H1 (cell line): ENCODE results near the gene MICALL2. TPM values are rescaled to one million over a fixed set of nuclear protein-coding genes. Genes with fewer than 3 reads are reported as not detected.

Source experiments
- CTCF ChIA-PET: fragments of 300-600 bp; sonication (Branson Sonifier 250); formaldehyde crosslinking; loops from one replicate; lab custom pipeline; 2021; ENCODE audit not compliant: partially characterized antibody; lab: Charles Lee
- POLR2A ChIA-PET: fragments of 300-600 bp; sonication (Branson Sonifier 250); formaldehyde crosslinking; loops from one replicate; lab custom pipeline; 2021; ENCODE audit warnings: inconsistent platforms; ENCODE audit not compliant: partially characterized antibody; lab: Charles Lee
- DNase-seq, 2 experiments: peaks; one replicate each; pipeline versions ENCODE4 v3.0.0 to v3.0.0-alpha.2; 2010 to 2022; ENCODE audit warnings: low spot score in 2 of 2, low read depth in 1 of 2, mixed read lengths in 1 of 2
- FAIRE-seq: peaks from 2 replicates; lab custom pipeline; 2011; peaks lifted over from hg19 to GRCh38; lab: Jason Lieb, UNC
- H2AFZ ChIP-seq: 2 replicates; pipeline ENCODE4 v1.8.1; 2012; ENCODE audit warnings: low read length, inconsistent platforms
- H2AK5ac ChIP-seq: 2 replicates; pipeline ENCODE4 v1.6.1; 2013; ENCODE audit warnings: low read depth, low read length
- H2BK120ac ChIP-seq: replicated peaks from 2 replicates; pipeline ENCODE3; 2013; ENCODE audit warnings: low read depth, low read length, inconsistent platforms
- H2BK12ac ChIP-seq: 2 replicates; pipeline ENCODE4 v1.6.1; 2013; ENCODE audit warnings: low read depth, low read length
- H2BK15ac ChIP-seq: 2 replicates; pipeline ENCODE4 v1.6.1; 2013; ENCODE audit warnings: low read length
- H2BK20ac ChIP-seq: 2 replicates; pipeline ENCODE4 v1.6.1; 2013; ENCODE audit warnings: low read length
- H2BK5ac ChIP-seq: 2 replicates; pipeline ENCODE4 v1.6.1; 2013; ENCODE audit warnings: low read depth, low read length
- H3K14ac ChIP-seq: 2 replicates; pipeline ENCODE4 v1.6.1; 2013; ENCODE audit warnings: inconsistent platforms; ENCODE audit not compliant: insufficient read length
- H3K18ac ChIP-seq: 2 replicates; pipeline ENCODE4 v1.6.1; 2013; ENCODE audit warnings: low read length; ENCODE audit errors: extremely low read depth
- H3K23ac ChIP-seq: 2 replicates; pipeline ENCODE4 v1.6.1; 2013; ENCODE audit warnings: inconsistent platforms; ENCODE audit not compliant: insufficient read length
- H3K23me2 ChIP-seq: 2 replicates; pipeline ENCODE4 v1.6.1; 2013; ENCODE audit warnings: low read depth, low read length
- H3K27ac ChIP-seq: 2 replicates; pipeline ENCODE4 v1.6.1; 2011; ENCODE audit warnings: low read depth, low read length, inconsistent platforms
- H3K27me3 ChIP-seq, 4 experiments: replicated peaks in 1 of 4; 1 replicate in 1 of 4; 2 replicates in 3 of 4; pipeline versions ENCODE4 v1.6.1 to v1.8.1; 2011 to 2013; ENCODE audit warnings: low read length in 3 of 4, mild to moderate bottlenecking in 3 of 4, inconsistent platforms in 2 of 4, mixed read lengths in 2 of 4, moderate library complexity in 1 of 4; ENCODE audit not compliant: control insufficient read depth in 3 of 4, insufficient read depth in 3 of 4; ENCODE audit errors: extremely low read depth in 1 of 4
- H3K36me3 ChIP-seq, 4 experiments: 2 replicates each; pipeline versions ENCODE4 v1.6.1 to v1.8.1; 2011 to 2013; ENCODE audit warnings: mild to moderate bottlenecking in 4 of 4, low read length in 3 of 4, moderate library complexity in 2 of 4, control low read depth in 1 of 4, inconsistent platforms in 1 of 4; ENCODE audit not compliant: insufficient read depth in 4 of 4, control insufficient read depth in 2 of 4
- H3K4ac ChIP-seq: replicated peaks from 2 replicates; pipeline ENCODE3; 2013; ENCODE audit warnings: low read length, low read depth, mixed read lengths, inconsistent platforms; ENCODE audit not compliant: insufficient read length
- H3K4me1 ChIP-seq, 4 experiments: replicated peaks in 1 of 4; 1 replicate in 1 of 4; 2 replicates in 3 of 4; pipeline versions ENCODE4 v1.6.1 to v1.8.1; 2011 to 2013; ENCODE audit warnings: low read length in 3 of 4, inconsistent platforms in 2 of 4, mixed read lengths in 1 of 4; ENCODE audit not compliant: insufficient read depth in 4 of 4, control insufficient read depth in 3 of 4
- H3K4me2 ChIP-seq, 2 experiments: 2 replicates each; pipeline versions ENCODE4 v1.6.1 to v1.8.1; 2011 to 2013; ENCODE audit warnings: low read depth in 2 of 2, low read length in 2 of 2, control low read depth in 1 of 2, inconsistent platforms in 1 of 2, mild to moderate bottlenecking in 1 of 2; ENCODE audit not compliant: insufficient read depth in 1 of 2
- H3K4me3 ChIP-seq, 4 experiments: fragments of 200-600, 300-600 bp in 1 of 4; sonication (generic), shearing (Covaris generic), sonication (Bioruptor Twin) in 1 of 4; 2 replicates each; pipeline versions ENCODE4 v1.5.1 to v1.8.1; 2011 to 2016; ENCODE audit warnings: low read length in 4 of 4, low read depth in 3 of 4, control low read depth in 2 of 4, inconsistent platforms in 2 of 4, mild to moderate bottlenecking in 2 of 4, mixed read lengths in 1 of 4, moderate library complexity in 1 of 4; ENCODE audit not compliant: insufficient read depth in 2 of 4; ENCODE audit errors: extremely low read depth in 1 of 4
- H3K56ac ChIP-seq: replicated peaks from 2 replicates; pipeline ENCODE3; 2013; ENCODE audit warnings: low read depth, mild to moderate bottlenecking, mixed read lengths, low read length, inconsistent platforms; ENCODE audit not compliant: insufficient read length
- H3K79me1 ChIP-seq: 2 replicates; pipeline ENCODE4 v1.6.1; 2013; ENCODE audit warnings: low read depth, low read length, control low read depth
- H3K79me2 ChIP-seq, 2 experiments: 2 replicates each; pipeline versions ENCODE4 v1.6.1 to v1.8.1; 2012 to 2013; ENCODE audit warnings: low read length in 2 of 2, mild to moderate bottlenecking in 2 of 2, inconsistent platforms in 1 of 2; ENCODE audit not compliant: insufficient read depth in 2 of 2, control insufficient read depth in 1 of 2
- H3K9ac ChIP-seq, 4 experiments: replicated peaks in 1 of 4; 1 replicate in 1 of 4; 2 replicates in 3 of 4; pipeline versions ENCODE4 v1.6.1 to v1.8.1; 2011 to 2013; ENCODE audit warnings: low read depth in 3 of 4, low read length in 3 of 4, control low read depth in 2 of 4, mild to moderate bottlenecking in 2 of 4, moderate library complexity in 2 of 4, inconsistent platforms in 1 of 4; ENCODE audit errors: extremely low read depth in 1 of 4
- H3K9me3 ChIP-seq, 2 experiments: 2 replicates each; pipeline versions ENCODE4 v1.6.1 to v1.8.1; 2012 to 2013; ENCODE audit warnings: mild to moderate bottlenecking in 2 of 2, moderate library complexity in 2 of 2, control low read depth in 1 of 2, inconsistent platforms in 1 of 2, low read depth in 1 of 2, low read length in 1 of 2, mixed read lengths in 1 of 2; ENCODE audit not compliant: insufficient read depth in 2 of 2
- H4K20me1 ChIP-seq, 2 experiments: replicated peaks in 1 of 2; 2 replicates each; pipeline versions ENCODE3 to v1.8.1; 2011 to 2013; ENCODE audit warnings: inconsistent platforms in 2 of 2, low read length in 2 of 2, mild to moderate bottlenecking in 1 of 2; ENCODE audit not compliant: insufficient read depth in 2 of 2, control insufficient read depth in 1 of 2
- H4K5ac ChIP-seq: 2 replicates; pipeline ENCODE4 v1.6.1; 2013; ENCODE audit warnings: low read length, low read depth, mixed read lengths, inconsistent platforms; ENCODE audit not compliant: insufficient read length
- H4K8ac ChIP-seq: 2 replicates; pipeline ENCODE4 v1.8.0; 2013; ENCODE audit warnings: mild to moderate bottlenecking, moderate library complexity, low read length, inconsistent platforms; ENCODE audit not compliant: insufficient read depth; ENCODE audit errors: extremely low read depth
- H4K91ac ChIP-seq: replicated peaks from 2 replicates; pipeline ENCODE3; 2013; ENCODE audit warnings: low read length, mixed read lengths, inconsistent platforms; ENCODE audit not compliant: insufficient read length
- CBX8 ChIP-seq: fragments of 300-800, 300-1000 bp; sonication (generic); IDR thresholded peaks from 2 replicates; pipeline ENCODE4 v1.7.1; 2016; ENCODE audit warnings: low read depth, low read length, borderline replicate concordance
- CTBP2 ChIP-seq: IDR thresholded peaks from 2 replicates; pipeline ENCODE4 v1.7.0; 2011; ENCODE audit warnings: borderline replicate concordance, mild to moderate bottlenecking, moderate library complexity, mixed read lengths, low read length; ENCODE audit not compliant: insufficient read depth, insufficient read length
- GTF2F1 ChIP-seq: IDR thresholded peaks from 2 replicates; pipeline ENCODE4 v1.6.1; 2012; ENCODE audit warnings: low read depth, low read length, improper control_type of control experiment, borderline replicate concordance
- NRF1 ChIP-seq: IDR thresholded peaks from 2 replicates; pipeline ENCODE4 v1.6.1; 2011; ENCODE audit warnings: mild to moderate bottlenecking, low read depth, low read length, improper control_type of control experiment
- SIX5 ChIP-seq: IDR thresholded peaks from 2 replicates; pipeline ENCODE4 v1.6.1; 2011; ENCODE audit warnings: mild to moderate bottlenecking, low read depth, low read length
- SP2 ChIP-seq: IDR thresholded peaks from 2 replicates; pipeline ENCODE4 v1.6.1; 2012; ENCODE audit warnings: mild to moderate bottlenecking, low read length, inconsistent platforms
- TBP ChIP-seq: IDR thresholded peaks from 2 replicates; pipeline ENCODE4 v1.6.1; 2011; ENCODE audit warnings: low read depth, low read length, improper control_type of control experiment
- TEAD4 ChIP-seq: IDR thresholded peaks from 2 replicates; pipeline ENCODE4 v1.6.1; 2012; ENCODE audit warnings: low read depth, low read length, inconsistent platforms, mixed read lengths
- WGBS, 2 experiments: shearing (Covaris generic) in 1 of 2; methylation state at CpG; one replicate each; pipeline versions ENCODE4 v1.1.6 to v1.1.7; 2013 to 2015; ENCODE audit warnings: low lambda C conversion rate in 2 of 2, mixed read lengths in 2 of 2, inconsistent platforms in 1 of 2, low coverage in 1 of 2, missing lambda C conversion rate in 1 of 2; ENCODE audit not compliant: insufficient replicate concordance in 2 of 2, insufficient coverage in 1 of 2, insufficient read length in 1 of 2; ENCODE audit errors: extremely low coverage in 1 of 2, missing lambda C conversion rate in 1 of 2; 5-methylcytosine and 5-hydroxymethylcytosine counted together
- polyA plus RNA-seq, 7 experiments: library from polyadenylated mRNA; depleted of rRNA in 3 of 7; stranded (reverse) in 5 of 7; unstranded in 2 of 7; fragments of >200 nt in 5 of 7; fragments of 200-250 nt in 2 of 7; gene quantifications; 1 replicate in 5 of 7; 2 replicates in 1 of 7; 4 replicates in 1 of 7; pipeline versions ENCODE4 v1.2.1 to v1.2.3, GENCODE V29; 2011 to 2013; ENCODE audit warnings: missing spikeins in 2 of 7, mixed read lengths in 2 of 7
- total RNA-seq: library from RNA; stranded (reverse); fragmentation: NEBNext Ultra II Directional; extraction: Animal tissue kit (Norgen Biotek cat#: 25700); gene quantifications from 2 replicates; pipeline ENCODE4 v1.2.1, GENCODE V29; 2021

MICALL2 gene
- total and polyA plus RNA-seq, 2 of the 8 experiments (the other 6 are each of a cell fraction or from before 2014, with no cell fraction given): 5.3 to 8.5 TPM

GRCh38 chr7:1392556-1392955 is 66.7 kb downstream of the MICALL2 start:
- Histone ChIP-seq H3K23ac (no peak overlapping the region), H3K79me1 (no peaks in the 10 kb centered on the region), H3K56ac (no peak overlapping the region), H3K14ac (no peak overlapping the region), H3K18ac (no peak overlapping the region), H4K5ac (no peak overlapping the region), H2BK12ac (no peak overlapping the region), H2AK5ac (no peak overlapping the region), H2BK120ac (no peak overlapping the region), H3K9ac (no peak overlapping the region), H2AFZ (no peak overlapping the region), H3K36me3 (no peaks in the 10 kb centered on the region), H2BK5ac (no peak overlapping the region), H4K91ac (no peak overlapping the region), H2BK15ac (no peak overlapping the region), H3K27ac (no peak overlapping the region), H3K9me3 (peaks cover 4 to 9% of the 10 kb centered on the region in 2 experiments; a peak in 3 of 4 replicates), H4K20me1 (no peaks in the 10 kb centered on the region), H3K79me2 (no peaks in the 10 kb centered on the region), H3K4ac (no peak overlapping the region), H4K8ac (no peak overlapping the region; the same call in 1 of the 2 replicates), H3K4me3 (no peak overlapping the region), H2BK20ac (no peak overlapping the region), H3K4me2 (no peak overlapping the region), H3K4me1 (no peaks in the 10 kb centered on the region), H3K27me3 (no peaks in the 10 kb centered on the region; a peak in 2 of 7 replicates), H3K23me2 (no peaks in the 10 kb centered on the region)
- DNase-seq (no peak), FAIRE-seq (no peak)
- TF ChIP-seq SIX5 (no peak), CTBP2 (no peak), GTF2F1 (no peak), TBP (no peak), NRF1 (no peak), CBX8 (no peak), TEAD4 (no peak), SP2 (no peak)
- WGBS, 2 experiments: 81% methylated on average over 3 of the region's 4 CpGs; no CpG with 5 or more reads in 1 of the 2 experiments
- ChIA-PET POLR2A (interaction anchor here (0.6 to 1.2 kb wide), 2 partner anchors 11 to 360 kb away, joined by 3 to 4 read pairs; no protein-coding TSS in a partner anchor), CTCF (interaction anchor here (0.8 kb wide), 1 partner anchor 19 kb away, joined by 3 read pairs; no protein-coding TSS in a partner anchor)
